Fibroblast of pulmonary artery (primary cell): ENCODE measurements around the gene TEX36.
"Not testable (repeated sequence)": the region's sequence is repeated elsewhere in the genome, so short reads cannot be mapped to it uniquely, and the experiment has no call there.

Experiments
- DNase-seq: peaks from one replicate; pipeline ENCODE4 v3.0.0-alpha.2; 2010; ENCODE audit warnings: low read depth
- H3K4me3 ChIP-seq: replicated peaks from 2 replicates; pipeline ENCODE4 v1.5.1; 2011; ENCODE audit warnings: low read depth, mild to moderate bottlenecking, control low read depth, low read length, moderate library complexity
- CTCF ChIP-seq: IDR thresholded peaks from 2 replicates; pipeline ENCODE4 v1.5.1; 2011; ENCODE audit warnings: mild to moderate bottlenecking, control low read depth, low read length, inconsistent platforms; ENCODE audit errors: missing control alignments

TEX36 gene

GRCh38 chr10:125683063-125683462, at the start of gene TEX36:
Gene TEX36, minus strand, starts transcription at chr10:125683163. Its CDS starts 174 bp downstream, at chr10:125682989.
- no peak within 1 kb of the TSS for H3K4me3 ChIP-seq
- no peak for TF ChIP-seq CTCF
- DNase-seq: no peak

GRCh38 chr10:125727436-125727835, 44.5 kb upstream of the TEX36 start:
- DNase-seq: no peak
- no peak for TF ChIP-seq CTCF
- no peak overlapping the region for H3K4me3 ChIP-seq

- no peak overlapping the region for H3K4me3 ChIP-seq
- no peak for TF ChIP-seq CTCF
- DNase-seq: no peak
These were observed 44.0 kb upstream of the TEX36 start for GRCh38 chr10:125726914-125727313.

GRCh38 chr10:125722811-125723210, 39.8 kb upstream of the TEX36 start:
- no peak for TF ChIP-seq CTCF
- DNase-seq: no peak
- H3K4me3 ChIP-seq: no peak overlapping the region

GRCh38 chr10:125721035-125721434, 38.1 kb upstream of the TEX36 start:
- DNase-seq: no peak
- no peak for TF ChIP-seq CTCF

GRCh38 chr10:125720002-125720382, 37.0 kb upstream of the TEX36 start:
- H3K4me3 ChIP-seq: peak overlapping the region; percentile 99
- no peak for DNase-seq
- TF ChIP-seq CTCF: no peak

More at GRCh38 chr10:125721035-125721434, 38.1 kb upstream of the TEX36 start:
- H3K4me3 ChIP-seq: no peak overlapping the region

- no peak for TF ChIP-seq CTCF
- H3K4me3 ChIP-seq: peak within 1 kb of the TSS; percentile 99
- peak; percentile 99 for DNase-seq
These were observed 36.4 kb upstream of the TEX36 start, which contains the start of gene EDRF1 for GRCh38 chr10:125719173-125720001. Gene EDRF1, plus strand, starts transcription at chr10:125719709. Its CDS starts 99 bp downstream, at chr10:125719808.

GRCh38 chr10:125714728-125715127, 31.8 kb upstream of the TEX36 start:
- H3K4me3 ChIP-seq, DNase-seq: not testable (repeated sequence)
